DMS79 treated with DMSO at 0.1 percent for 48 hours (cell line): ENCODE measurements around the gene FAT2.
"Not testable (repeated sequence)": the region's sequence is repeated elsewhere in the genome, so short reads cannot be mapped to it uniquely, and the experiment has no call there.

Source experiments
- DNase-seq: peaks from one replicate; lab custom pipeline; 2025; lab: John Stamatoyannopoulos, UW

FAT2 gene

DNA sequence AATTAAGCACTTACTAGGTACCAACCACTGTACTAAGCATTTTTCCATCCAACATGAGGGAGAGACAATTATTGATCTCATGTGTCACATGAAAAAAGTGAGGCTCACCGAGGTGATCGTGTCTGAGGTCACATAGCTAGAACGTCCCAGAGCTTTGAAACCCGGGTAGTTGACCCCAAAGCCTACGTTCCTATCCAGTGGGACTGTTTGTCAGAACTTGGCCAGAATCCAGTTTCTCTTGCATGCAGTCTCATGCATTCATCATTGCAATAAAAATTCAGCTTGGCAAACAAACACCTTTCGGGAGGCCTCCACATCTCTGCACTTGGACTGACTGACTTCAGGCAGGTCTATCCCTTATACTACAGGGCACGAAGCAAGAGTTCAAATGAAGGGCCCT lies 23.4 kb upstream of the FAT2 start:
- no peak for DNase-seq

DNA sequence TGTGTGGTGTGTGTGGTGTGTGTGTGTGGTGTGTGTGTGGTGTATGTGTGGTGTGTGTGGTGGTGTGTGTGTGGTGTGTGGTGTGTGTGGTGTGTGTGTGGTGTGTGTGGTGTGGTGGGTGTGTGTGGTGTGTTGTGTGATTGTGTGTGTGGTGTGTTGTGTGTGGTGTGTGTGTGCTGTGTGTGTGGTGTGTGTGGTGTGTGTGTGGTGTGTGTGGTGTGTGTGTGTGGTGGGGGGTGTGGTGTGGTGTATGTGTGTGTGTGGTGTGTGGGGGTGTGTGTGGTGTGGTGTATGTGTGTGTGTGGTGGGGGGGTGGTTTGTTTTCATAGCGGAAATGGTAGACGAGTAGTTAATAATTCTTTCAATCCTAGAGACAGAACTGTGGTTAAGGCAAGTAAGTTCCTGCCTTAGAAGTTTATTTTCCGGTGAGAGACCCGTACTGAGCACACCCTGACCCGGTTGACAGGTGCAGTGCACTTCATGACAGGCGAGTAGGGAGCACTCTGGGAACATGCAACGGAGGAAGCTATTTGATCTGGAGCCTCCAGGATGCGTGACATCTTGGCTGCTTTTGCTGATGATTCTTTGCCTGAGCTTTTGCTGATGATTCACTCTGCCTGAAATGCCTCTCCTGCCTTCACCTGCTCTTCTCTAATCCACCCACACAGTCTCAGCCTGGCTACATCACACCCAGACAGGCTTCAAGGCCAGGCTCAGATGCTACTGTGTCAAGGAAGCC lies 21.7 kb upstream of the FAT2 start:
- DNase-seq = peak; percentile 4

DNA sequence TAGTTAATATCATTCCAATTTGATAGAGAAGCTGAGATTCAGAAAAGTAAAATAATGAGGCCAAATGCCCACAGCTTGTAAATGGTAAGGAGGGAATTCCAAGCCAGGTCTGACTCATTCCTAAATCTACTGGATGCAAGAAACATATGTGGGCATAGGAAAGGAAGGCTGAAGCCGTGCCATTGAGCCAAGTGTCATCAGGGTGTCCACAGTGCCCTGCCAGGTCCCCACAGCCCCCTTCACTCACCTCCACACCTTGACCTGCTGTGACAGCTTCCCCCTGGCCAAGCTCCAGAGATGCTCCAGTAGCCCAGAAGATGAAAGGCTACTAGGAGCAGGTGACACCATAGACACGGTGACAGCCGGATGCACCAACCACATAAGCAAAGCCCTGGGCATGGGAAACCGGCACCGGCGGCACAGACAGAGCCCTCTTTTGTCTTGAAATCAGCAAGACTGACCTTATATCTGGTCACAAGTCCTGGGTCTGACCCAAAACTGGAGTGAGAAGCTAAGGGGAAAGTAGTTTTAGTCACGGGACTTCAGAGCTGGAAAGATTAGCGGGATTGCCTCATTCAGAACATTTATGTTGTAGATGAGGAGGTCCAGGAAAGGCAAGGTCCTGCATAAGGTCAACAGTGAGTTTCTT lies 20.1 kb upstream of the FAT2 start:
- DNase-seq = no peak

DNA sequence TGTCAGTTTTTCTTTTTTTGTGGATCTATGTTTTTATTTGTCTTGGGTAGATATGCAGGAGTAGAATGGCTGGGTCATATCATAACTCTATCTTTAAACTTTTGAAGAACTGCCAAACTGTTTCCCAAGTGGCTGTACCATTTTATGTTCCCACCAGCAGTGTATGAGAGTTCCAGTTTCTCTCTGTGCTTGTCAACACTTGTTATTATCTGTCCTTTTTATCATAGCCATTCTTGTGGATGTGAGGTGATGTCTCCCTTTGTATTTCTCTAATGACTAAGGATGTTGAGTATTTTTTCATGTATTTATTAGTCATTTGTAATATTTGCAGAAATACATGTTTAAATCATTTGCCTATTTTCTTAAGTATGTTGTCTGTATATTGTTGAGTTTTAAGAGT lies 17.4 kb upstream of the FAT2 start:
- no peak for DNase-seq

DNA sequence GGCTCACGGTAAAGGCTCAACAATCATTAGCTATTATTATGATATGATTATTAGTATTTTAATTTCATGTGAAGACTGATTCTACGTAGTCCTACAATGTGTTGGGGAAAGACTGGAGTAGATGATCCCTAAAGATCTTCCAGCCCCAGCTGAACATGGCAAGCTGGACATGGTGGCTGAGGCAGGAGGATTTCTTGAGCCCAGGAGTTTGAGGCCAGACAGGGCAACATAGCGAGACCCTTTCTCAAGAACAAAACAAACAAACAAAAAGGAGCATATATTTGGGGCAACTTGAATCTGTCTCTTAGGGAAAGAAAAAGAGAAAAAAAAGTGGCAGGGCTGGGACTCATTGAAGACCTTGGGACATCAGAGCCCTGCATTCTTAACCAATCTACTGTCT lies 16.2 kb upstream of the FAT2 start:
- no peak for DNase-seq

DNA sequence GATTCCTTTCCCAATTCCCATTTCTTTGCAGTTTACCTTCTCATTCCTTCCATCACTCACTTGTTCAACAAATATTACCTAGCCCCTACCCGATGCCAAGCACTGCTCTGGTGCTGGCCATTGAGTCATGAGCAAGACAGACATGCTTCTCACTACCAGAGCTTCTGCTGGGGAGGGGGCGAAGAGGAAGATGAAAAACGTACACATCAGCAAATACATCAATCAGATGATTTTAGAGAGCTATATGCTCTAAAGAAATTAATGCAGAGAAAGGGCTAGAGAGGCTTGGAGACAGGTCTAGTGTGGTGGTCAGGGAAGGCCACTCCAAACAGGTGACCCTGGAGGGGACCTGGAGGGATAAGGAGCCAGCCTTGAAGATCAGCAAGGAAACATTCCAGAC lies 14.4 kb upstream of the FAT2 start:
- no peak for DNase-seq

DNA sequence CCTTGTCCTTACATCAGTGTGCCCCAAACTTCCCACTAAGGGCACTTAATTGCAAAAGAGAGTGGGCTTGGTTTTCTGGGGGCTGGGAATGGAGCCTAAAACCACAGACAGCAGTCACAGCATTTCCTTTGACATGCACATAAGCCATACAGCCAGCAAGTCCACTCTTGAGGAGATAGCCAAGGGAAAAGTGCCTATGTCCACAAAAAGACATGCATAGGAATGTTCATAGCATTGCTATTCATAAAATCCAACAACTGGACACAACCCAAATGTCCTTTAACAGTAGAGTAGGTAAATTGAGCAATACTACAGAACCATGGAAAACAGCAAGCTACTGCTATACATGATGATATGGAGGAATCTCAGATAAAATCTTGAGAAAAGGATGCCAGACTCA lies 11.7 kb upstream of the FAT2 start:
- no peak for DNase-seq

DNA sequence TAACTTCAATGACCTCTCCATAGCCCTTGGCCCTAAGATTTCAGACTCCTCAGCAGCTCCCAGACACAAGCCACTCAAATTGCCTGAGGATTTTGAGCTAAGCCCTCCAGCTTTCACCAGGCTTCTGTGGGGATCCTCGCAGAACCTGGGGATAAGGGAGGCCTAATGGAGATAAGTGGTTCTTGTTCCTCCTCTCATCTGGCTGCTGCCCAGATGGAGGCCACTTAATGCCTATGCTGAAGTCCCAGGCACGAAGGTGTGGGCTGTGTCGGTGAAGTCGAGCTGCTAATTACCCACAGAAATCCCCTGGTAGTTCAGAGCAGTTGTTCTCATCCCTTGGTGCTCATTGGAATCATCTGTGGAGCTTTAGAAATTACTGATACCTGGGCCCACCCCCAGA lies 10.3 kb upstream of the FAT2 start:
- peak; percentile 32 for DNase-seq

DNA sequence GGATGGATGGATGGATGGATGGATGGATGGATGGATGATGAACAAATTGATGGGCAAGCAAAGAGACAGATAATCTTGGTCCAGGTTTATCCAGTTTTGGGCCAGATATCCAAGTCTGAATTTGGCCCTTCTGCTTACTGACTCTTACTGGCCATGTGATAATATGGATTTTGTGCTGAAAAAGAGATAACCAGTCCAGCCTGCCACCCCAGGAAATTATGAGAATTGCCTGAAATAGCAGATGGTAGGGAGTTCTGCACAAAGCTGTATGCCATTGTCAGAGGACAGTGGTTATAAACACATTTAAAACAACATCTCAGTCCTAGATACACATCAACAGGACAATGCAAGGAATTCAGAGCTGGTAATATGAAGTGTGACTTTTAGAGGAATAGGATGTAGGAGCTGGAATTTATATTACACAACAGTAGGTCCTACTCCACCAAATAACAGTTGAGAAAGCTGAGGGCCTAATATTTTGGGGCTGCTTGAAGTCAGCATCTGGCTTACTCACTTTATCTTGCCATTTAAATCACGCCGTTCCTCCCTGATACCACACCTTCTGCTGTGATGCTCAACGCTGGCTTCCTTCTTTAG lies 9.0 kb upstream of the FAT2 start:
- no peak for DNase-seq

DNA sequence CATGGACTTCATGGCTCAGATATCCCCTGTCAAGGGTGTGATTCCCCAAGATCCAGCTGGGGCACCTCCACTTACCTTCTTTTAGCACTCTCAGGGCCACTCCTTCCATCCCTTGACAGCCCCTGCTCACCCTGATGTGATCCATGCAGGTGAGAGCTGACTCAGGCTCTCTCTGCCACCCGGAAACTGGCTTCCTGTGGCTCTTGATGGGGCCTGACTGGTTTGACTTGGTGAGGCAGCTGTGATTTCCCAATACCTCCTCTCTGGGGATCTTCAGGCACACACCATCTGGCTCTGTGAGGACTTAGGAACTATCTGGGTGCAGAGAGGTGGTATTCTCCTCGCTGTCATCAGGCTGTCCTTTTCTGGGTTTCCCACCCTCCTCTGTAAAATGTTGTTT lies 7.9 kb upstream of the FAT2 start:
- no peak for DNase-seq

DNA sequence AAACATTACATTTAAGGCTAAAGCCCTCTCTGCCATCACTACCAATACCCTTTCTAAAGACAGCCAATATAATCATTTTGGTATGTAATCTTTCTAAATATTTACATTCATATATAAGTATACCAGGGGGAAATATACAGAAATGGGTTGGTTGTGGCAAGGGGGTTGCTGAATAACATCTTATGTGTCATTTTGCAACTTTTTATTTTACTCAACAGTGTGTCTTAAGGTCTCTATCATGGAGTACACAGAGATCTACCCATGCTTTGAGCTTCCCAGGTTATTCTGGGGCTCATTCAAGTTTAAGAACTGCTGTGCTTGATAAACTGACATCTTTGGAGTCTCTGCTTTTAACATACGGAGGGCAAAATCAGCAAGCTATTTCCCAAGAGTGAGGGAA lies 7.4 kb upstream of the FAT2 start:
- no peak for DNase-seq

DNA sequence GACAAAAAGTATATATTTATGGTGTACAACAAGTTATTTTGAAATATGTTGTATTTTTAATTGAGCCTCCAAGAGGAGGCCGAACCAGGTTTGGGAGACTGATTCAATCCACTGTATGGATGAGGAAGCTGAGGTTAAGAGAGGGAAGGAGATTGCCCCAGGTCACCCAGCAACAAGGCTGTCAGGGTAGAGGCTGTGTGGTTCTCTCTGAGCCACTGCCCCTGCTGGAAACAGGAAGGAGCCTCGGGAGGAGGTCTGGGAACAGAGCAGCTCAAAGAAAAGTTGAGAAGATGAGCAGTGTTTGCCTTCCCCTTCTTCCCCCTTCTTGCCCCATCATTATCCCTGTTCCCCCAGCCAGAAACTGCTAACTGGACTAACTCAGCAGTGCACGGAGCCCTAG lies 6.6 kb upstream of the FAT2 start:
- DNase-seq = no peak

DNA sequence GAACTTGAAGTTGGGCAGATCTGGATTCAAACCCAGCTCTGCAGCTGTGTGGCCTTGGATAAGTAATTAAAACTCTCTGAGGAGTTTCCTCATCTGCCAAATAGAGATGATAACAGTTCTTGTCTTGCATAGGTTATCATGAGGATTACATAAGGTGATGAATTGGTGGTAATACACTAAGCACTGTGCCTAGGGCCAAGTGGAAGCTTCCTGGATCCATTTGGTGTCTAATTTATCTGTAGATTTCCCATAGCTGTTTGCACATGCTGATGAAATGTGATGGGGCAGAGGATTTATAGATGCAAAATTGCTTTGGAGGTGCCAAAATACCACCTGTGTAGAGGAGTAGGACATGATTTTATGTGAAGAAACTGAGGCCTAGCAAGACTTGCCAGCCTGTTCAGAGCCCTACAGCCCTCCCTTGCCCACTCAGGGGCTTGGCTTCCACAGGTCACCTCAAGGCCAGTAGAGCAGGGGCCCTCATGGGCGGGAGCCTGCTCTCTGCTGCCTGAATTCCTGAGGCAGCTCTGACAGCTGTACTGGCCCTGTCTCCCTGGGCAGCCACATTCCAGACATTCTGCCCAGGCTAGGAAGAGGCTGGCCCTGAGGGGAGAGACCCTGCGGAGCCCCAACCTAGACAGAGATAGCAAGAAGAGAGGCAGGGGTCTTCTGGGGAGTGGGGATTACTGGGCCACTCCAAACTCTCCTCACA lies 5.9 kb upstream of the FAT2 start:
- DNase-seq = no peak

DNA sequence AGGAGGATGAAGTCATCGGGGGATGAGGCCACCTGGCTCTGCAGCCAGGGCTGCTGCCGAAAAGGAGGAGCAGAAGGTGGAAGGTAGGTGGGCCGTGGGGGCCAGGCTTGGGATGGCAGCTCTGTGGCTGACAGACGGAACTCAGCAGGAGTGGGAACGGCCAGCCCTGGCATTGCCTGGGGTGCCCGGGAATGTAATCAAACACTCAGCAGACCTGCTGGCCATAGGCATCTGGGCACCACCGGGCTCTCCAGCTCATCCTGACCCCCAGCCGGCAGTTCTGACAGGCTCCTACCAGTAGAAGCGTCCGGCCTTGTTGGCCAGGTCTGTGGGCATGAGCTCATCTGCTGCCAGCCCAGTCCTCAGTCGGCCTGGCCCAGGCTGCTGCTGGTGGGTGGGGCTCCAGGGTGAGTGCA lies 4.3 kb upstream of the FAT2 start:
- DNase-seq = no peak

DNA sequence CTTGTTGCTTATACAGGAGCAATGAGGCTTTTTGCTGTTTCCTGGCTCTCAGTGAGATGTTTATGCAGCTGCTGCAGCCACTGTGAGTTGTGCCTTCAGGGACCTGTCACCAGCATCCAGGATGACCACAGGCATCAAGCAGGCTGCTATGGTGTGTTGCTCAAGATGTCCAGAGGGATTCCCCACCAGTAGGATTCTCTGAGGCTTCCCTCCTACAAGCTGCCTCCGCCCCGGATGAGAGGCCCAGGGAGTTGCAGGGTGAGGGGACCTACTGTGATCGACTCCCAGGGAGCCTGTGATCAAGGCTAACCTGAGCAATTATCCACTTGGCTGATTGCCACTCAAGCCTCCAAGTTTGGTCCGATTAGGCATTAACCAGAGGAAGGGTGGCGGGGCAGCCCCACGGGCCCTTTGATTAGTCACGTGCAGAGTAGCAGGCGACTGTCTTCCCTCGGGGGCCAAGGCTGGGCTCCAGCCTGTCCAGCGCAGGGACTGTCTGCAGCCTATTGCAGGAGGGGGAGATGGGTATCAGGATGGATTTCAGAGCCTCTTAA lies 1.8 kb upstream of the FAT2 start:
- no peak for DNase-seq

DNA sequence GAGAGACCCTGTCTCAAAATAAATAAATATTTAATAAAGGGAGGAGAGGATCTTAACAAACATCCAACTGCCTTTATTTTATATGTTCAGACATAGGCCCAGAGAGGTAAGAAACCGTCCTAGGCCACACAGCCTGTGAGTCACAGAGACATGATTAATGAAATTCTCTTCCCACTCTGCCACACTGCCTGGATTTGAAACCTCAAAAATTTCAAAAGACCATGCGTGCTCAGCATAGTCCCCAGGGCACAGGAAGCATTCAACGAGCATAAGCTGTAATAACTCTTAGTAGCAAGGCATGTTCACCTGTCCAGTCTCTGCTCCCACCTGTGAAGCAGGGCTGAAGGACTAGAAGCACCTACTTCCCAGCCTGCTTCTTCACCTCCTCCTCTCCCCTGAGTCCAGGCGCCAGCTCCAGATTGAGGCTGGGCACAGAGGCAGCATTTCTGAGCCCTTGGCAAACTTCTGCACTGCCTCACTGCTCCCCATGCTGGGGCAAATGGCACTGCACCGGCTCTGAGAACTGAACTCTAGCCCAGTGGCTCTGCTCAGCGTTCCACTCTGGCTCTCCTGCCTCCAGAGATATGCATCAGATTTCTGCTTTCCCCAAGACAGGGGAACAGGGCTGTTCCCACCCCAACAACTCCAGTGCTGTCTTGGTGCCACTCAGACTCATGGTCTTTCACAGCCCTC lies 1.1 kb downstream of the FAT2 start:
- no peak for DNase-seq

DNA sequence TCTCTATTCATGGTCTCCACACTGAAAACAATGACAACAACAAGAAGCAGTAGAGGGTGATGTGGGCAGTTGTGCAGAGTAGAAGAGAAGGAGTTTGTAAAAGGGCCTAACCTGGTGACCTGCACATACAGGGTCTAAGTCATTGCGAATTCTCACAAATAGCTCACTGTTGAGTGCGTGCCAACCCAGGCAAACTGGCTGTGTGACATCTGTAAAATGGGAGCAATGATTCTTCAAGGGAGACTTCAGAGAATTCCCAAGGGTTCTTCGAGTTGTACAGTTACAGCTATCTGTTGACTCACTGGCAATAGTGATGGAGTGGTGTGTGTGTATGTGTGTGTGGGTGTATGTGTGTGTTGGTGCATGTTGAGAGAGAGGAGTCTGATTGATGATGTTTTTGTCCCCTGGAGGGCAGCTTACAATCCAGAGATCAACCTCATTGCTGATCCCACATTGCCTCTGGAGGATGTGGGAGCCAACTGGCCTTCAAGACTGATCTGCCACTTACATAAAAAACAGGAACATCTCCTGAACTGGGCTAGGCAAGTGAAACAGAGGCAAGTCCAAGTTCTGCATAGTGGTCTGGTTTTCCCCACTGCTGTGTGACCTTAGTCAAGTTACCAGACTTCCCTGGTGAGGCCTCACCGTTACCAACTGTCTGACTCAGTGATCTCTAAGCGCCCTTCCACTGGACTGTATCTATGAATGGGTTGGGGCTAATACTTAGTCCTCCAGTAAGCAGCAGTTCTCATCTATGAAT lies 3.2 kb downstream of the FAT2 start:
- DNase-seq = no peak

DNA sequence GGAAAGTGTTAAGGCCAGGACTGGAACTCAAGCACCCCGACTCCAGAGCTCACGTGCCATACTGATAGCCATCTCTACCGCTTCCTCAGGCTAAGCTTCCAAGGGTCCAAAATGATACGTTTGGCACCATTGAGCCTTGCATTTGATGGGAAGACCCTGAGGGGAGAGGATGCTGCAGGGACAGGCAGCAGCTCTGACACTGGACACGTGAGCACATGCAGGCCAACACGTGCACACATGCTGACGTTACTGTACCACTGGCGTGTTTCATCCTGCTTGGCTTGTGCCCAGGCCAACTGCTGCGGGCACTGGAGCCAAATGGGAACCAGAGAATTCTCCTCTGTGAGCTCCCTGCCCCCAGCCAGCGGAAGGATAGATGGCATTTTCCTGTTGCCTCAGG lies 5.2 kb downstream of the FAT2 start:
- DNase-seq = no peak

DNA sequence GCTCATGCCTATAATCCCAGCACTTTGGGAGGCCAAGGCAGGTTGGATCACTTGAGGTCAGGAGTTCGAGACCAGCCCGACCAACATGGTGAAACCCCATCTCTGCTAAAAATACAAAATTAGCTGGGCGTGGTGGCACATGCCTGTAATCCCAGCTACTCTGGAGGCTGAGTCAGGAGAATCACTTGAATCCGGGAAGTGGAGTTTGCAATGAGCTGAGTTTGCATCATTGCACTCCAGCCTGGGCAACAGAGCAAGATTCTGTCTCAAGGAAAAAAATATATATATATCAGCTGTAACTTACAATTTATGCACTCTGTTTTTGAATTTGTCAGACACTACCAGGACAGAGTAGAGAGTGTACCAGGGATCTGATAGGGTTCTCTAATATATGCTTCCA lies 5.8 kb downstream of the FAT2 start:
- DNase-seq = not testable (repeated sequence)

DNA sequence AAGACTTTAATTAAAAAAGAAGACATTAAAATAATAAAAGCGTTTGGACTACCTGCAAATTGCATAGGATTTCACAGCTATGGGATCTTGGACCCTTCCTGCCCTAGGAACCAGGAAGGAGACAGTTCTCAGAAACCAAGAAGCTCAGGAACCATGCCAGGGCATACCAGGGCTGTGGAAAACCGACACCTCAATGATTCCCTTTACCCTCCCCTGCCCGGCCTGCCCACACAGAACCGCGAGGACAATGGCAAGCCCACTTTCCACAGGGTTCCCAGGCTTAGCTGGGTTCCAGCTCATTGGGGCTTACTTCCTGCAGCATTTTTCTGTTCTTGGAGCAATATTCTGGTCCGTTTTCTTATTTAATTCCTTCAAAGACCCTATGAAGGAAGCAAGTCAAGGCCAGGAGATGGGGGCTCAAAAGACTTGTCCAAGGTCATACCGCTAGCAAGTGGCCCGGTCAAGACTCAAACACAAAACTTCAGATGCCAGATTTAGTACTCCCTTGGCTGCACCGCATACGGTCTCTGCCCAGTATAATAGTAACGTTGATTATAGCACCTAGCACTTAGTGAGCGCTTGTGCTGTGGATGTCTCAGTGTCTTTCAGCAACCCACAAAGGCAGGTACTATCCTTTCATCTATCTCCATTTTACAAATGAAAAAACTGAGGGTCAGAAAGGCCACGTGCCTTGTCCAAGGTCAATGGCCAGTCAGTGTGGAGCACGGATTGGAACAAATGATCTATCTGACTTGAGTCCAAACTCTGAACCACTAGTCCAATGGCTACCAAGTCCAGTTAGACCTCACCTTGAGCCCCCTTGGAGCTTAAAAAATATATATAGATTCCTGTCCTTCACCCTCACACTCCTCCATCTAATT lies 6.8 kb downstream of the FAT2 start:
- no peak for DNase-seq
